ENCODE data around the gene OR52K1. TPM values are rescaled to one million over a fixed set of nuclear protein-coding genes. Genes with fewer than 3 reads are reported as not detected.

OR52K1 gene
- total RNA-seq, 1 donor from 2014 or later = not detected

DNA sequence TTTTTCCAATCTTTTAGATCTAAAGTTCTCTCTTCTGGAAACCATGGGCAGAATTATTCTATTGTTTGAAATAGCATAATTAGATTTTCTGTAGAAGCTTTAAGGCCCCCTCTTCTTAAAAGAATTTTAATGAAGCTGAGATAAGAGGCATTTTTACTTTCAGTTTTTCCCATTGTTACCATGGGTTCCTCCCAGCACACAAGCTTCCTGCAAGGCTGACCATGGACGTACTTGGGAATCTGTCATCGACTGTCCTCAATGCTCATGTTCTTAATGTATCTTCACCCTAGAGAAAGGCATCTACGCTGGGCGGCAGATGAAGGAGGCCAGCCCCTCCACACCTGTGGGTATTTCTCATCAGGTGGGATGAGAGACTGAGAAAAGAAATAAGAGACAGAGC, 22.3 kb upstream of the OR52K1 start:
- peaks cover 14% of the 10 kb centered on the region for H3K4me1 Mint-ChIP-seq (ENCODE audit: low read depth)
- H3K27me3 Mint-ChIP-seq = no peaks in the 10 kb centered on the region
- H3K36me3 Mint-ChIP-seq (ENCODE audit: insufficient read depth) = no peaks in the 10 kb centered on the region
- H3K9me3 Mint-ChIP-seq (ENCODE audit: low read depth) = peaks cover 15% of the 10 kb centered on the region
- H3K4me3 Mint-ChIP-seq (ENCODE audit: low read depth) = no peak overlapping the region
- TF ChIP-seq, protein P1, sequence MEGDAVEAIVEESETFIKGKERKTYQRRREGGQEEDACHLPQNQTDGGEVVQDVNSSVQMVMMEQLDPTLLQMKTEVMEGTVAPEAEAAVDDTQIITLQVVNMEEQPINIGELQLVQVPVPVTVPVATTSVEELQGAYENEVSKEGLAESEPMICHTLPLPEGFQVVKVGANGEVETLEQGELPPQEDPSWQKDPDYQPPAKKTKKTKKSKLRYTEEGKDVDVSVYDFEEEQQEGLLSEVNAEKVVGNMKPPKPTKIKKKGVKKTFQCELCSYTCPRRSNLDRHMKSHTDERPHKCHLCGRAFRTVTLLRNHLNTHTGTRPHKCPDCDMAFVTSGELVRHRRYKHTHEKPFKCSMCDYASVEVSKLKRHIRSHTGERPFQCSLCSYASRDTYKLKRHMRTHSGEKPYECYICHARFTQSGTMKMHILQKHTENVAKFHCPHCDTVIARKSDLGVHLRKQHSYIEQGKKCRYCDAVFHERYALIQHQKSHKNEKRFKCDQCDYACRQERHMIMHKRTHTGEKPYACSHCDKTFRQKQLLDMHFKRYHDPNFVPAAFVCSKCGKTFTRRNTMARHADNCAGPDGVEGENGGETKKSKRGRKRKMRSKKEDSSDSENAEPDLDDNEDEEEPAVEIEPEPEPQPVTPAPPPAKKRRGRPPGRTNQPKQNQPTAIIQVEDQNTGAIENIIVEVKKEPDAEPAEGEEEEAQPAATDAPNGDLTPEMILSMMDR (IDR thresholded peaks at IDR 0.05; ENCODE audit: unreplicated experiment) = no peak
- H3K27ac Mint-ChIP-seq = no peak overlapping the region
- DNase-seq (ENCODE audit: low spot score, unreplicated experiment) = no peak

DNA sequence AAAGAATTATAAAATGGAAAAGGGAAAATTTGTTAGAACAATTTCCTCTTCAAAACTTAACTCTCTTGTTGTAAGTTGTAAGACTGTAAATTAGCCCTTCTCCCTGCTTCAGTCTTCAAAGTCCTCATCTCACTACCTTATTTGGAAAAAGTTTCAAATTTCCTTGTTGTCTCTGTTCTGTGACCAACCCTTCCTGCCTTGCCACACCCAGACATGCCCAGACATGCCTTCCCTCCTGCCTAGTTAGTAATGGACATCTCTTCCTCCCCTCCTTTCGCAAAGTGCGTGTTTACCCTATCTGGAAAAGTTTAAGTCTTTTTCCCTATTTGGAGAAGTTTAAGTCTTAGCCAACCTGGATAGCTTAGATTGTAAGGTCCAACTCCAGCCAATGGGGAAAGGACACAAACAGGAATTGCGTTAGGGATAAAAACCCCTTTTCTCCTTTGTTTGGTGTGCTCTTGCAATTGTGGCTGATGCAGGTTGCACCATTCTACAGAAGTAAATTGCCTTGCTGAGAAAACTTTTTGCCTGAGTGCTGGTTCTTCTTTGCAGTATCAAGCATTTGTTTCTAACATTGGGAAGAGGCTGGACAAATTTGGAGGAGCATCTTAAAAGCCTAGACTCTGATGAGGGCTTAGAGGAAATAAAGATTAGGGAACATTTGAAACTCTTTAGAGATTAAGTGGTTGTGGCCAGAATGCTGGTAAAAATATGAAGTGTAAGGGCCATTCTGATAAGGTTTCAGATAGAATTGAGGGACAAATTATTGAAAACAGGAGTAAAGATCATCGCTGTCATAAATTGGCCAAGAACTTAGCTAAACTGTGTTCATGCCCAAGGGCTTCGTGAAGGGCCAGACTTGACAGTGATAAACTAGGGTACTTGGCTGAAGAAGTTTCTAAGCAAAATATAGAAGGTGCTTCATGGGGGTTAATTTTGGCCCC, 18.0 kb upstream of the OR52K1 start:
- DNase-seq (ENCODE audit: low spot score, unreplicated experiment) = no peak
- Mint-ChIP-seq H3K4me1 (ENCODE audit: low read depth) (peaks cover 15% of the 10 kb centered on the region), H3K36me3 (ENCODE audit: insufficient read depth) (no peaks in the 10 kb centered on the region), H3K4me3 (ENCODE audit: low read depth) (no peak overlapping the region), H3K27ac (no peak overlapping the region), H3K27me3 (no peaks in the 10 kb centered on the region), H3K9me3 (ENCODE audit: low read depth) (peaks cover 15% of the 10 kb centered on the region)
- TF ChIP-seq, protein P1 (IDR thresholded peaks at IDR 0.05; ENCODE audit: unreplicated experiment) = no peak

DNA sequence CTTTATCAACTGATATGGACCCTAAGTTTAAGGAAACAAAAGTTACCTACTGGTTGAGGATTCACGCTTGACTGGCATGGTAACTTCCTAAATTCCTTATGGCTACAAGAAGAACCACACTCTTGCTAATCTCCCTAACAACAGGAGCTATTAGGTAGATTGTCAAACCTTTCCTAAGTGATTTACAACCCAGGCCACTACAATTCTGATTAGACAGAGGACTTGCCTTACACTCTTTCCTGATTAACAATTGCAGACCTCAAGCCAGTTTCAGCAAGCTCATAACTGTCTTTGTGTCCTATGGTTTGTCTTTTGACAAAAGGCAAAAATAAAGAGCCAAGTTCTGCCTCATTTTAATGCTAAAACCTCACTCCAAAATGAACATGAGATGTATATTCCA, 17.0 kb upstream of the OR52K1 start:
- Mint-ChIP-seq H3K4me1 (ENCODE audit: low read depth) (peaks cover 9% of the 10 kb centered on the region), H3K4me3 (ENCODE audit: low read depth) (no peak overlapping the region), H3K27ac (no peak overlapping the region), H3K36me3 (ENCODE audit: insufficient read depth) (no peaks in the 10 kb centered on the region), H3K9me3 (ENCODE audit: low read depth) (peaks cover 15% of the 10 kb centered on the region), H3K27me3 (no peaks in the 10 kb centered on the region)
- TF ChIP-seq, protein P1 (IDR thresholded peaks at IDR 0.05; ENCODE audit: unreplicated experiment) = no peak
- no peak for DNase-seq (ENCODE audit: low spot score, unreplicated experiment)

DNA sequence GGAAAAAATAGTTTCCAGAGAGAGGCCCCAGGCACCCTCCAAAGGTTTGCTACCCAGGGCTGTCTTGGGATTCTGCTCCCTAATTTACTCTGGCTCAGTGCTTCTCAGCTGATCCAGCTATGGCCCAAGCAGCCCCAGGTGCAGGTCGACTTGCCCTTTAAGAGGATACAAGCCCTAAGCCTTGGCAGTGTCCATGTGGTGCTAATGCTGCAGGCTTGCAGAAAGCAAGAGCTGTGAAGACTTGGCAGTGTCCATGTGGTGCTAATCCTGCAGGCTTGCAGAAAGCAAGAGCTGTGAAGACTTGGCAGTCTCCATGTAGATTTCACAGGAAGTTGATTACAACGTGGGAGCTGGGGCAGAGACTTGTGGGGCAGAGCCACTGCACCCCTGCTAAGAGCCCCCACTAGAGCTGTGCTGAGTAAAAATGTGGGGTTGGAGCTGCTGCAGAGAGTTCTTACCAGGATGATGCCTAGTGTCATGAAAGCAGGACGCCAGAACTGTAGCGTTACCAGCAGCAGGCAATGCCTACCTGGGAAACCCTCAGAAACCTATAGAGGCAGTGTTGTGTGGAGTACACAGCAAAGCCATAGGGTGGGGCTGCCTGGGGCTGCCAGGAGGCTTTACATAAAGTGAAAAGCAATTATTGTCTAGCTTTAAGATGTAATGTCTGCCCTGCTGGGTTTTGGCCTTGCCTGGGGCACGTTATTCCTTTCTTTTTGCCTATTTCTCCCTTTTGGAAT, 16.1 kb upstream of the OR52K1 start:
- no peaks in the 10 kb centered on the region for H3K36me3 Mint-ChIP-seq (ENCODE audit: insufficient read depth)
- TF ChIP-seq, protein P1 (IDR thresholded peaks at IDR 0.05; ENCODE audit: unreplicated experiment) = no peak
- H3K9me3 Mint-ChIP-seq (ENCODE audit: low read depth) = peaks cover 15% of the 10 kb centered on the region
- no peak overlapping the region for H3K27ac Mint-ChIP-seq
- H3K27me3 Mint-ChIP-seq = no peaks in the 10 kb centered on the region
- no peak overlapping the region for H3K4me3 Mint-ChIP-seq (ENCODE audit: low read depth)
- H3K4me1 Mint-ChIP-seq (ENCODE audit: low read depth) = peaks cover 4% of the 10 kb centered on the region
- no peak for DNase-seq (ENCODE audit: low spot score, unreplicated experiment)

DNA sequence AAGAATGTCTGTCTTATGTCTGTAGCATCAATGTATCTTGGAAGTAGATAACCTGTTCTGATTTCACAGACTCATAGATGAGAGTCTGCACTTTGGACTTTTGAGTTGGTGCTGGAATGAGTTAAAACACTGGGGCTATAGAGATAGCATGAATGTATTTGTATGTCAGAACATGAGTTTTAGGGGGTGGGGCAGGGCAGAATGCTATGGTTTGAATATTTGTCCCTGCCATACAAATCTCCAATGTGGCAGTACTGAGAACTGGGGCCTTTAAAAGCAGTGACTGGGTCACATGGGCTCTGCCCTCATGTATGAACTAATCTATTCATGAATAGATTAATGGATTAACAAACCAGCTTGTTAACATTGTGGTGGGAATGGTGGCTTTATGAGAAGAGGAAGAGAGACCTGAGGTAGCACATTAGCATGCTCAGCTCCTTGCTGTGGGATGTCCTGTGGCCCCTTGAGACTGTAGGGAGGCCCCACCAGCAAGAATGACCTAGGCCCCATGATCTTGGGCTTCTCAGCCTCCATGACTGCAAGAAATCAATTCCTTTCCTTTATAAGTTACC, 15.5 kb upstream of the OR52K1 start:
- Mint-ChIP-seq H3K4me3 (ENCODE audit: low read depth) (no peak overlapping the region), H3K27me3 (no peaks in the 10 kb centered on the region), H3K27ac (no peak overlapping the region), H3K4me1 (ENCODE audit: low read depth) (peaks cover 4% of the 10 kb centered on the region), H3K9me3 (ENCODE audit: low read depth) (peaks cover 12% of the 10 kb centered on the region), H3K36me3 (ENCODE audit: insufficient read depth) (no peaks in the 10 kb centered on the region)
- TF ChIP-seq, protein P1 (IDR thresholded peaks at IDR 0.05; ENCODE audit: unreplicated experiment) = no peak
- DNase-seq (ENCODE audit: low spot score, unreplicated experiment) = no peak
